Endothelial cell of umbilical vein (primary cell): ENCODE data around the gene DYNLT2. TPM values are rescaled to one million over a fixed set of nuclear protein-coding genes. Genes with fewer than 3 reads are reported as not detected.

Experiments
- BruUV-seq: library from RNA; stranded (reverse); fragments of 400-500 nt; replicated peaks from 2 replicates; lab custom pipeline; 2021; lab: Mats Ljungman, UMichigan
- CTCF ChIA-PET: fragments of 300-600, 350-600 bp; sonication (Branson Sonifier 250); formaldehyde crosslinking; loops from one replicate; lab custom pipeline; 2021; ENCODE audit warnings: antibody characterized with exemption, inconsistent platforms; lab: Charles Lee
- POLR2A ChIA-PET: fragments of 300-600, 350-600 bp; sonication (Branson Sonifier 250); formaldehyde crosslinking; loops from one replicate; lab custom pipeline; 2021; ENCODE audit warnings: antibody characterized with exemption, inconsistent platforms; lab: Charles Lee
- DNase-seq: peaks from one replicate; pipeline ENCODE4 v3.0.0-alpha.2; 2011; ENCODE audit warnings: low read depth, low spot score
- FAIRE-seq: peaks from 2 replicates; lab custom pipeline; 2011; peaks lifted over from hg19 to GRCh38; lab: Jason Lieb, UNC
- H2AFZ ChIP-seq: 2 replicates; pipeline ENCODE4 v1.6.0; 2012; ENCODE audit warnings: low read depth, low read length, control low read depth, inconsistent platforms
- H3K27ac ChIP-seq: 2 replicates; pipeline ENCODE4 v1.5.1; 2011; ENCODE audit warnings: low read depth, mild to moderate bottlenecking, control low read depth, low read length, moderate library complexity; ENCODE audit not compliant: insufficient read depth
- H3K27me3 ChIP-seq, 2 experiments: 2 replicates each; pipeline versions ENCODE4 v1.6.0 to v1.6.1; 2011; ENCODE audit warnings: low read length in 2 of 2, mixed read lengths in 1 of 2; ENCODE audit not compliant: control insufficient read depth in 2 of 2, insufficient read depth in 2 of 2
- H3K36me3 ChIP-seq, 2 experiments: 2 replicates in 1 of 2; 3 replicates in 1 of 2; pipeline ENCODE4 v1.5.1; 2011; ENCODE audit warnings: low read length in 2 of 2, mild to moderate bottlenecking in 1 of 2, moderate library complexity in 1 of 2; ENCODE audit not compliant: control insufficient read depth in 2 of 2, insufficient read depth in 2 of 2; ENCODE audit errors: extremely low read depth in 1 of 2
- H3K4me1 ChIP-seq: 3 replicates; pipeline ENCODE4 v1.5.1; 2011; ENCODE audit warnings: mild to moderate bottlenecking, low read length; ENCODE audit not compliant: control insufficient read depth, insufficient read depth; ENCODE audit errors: extremely low read depth
- H3K4me2 ChIP-seq: 2 replicates; pipeline ENCODE4 v1.6.1; 2011; ENCODE audit warnings: low read length, control low read depth, mixed read lengths; ENCODE audit not compliant: insufficient read depth
- H3K4me3 ChIP-seq, 3 experiments: fragments of 200-600 bp in 1 of 3; sonication (generic), shearing (Covaris generic) in 1 of 3; replicated peaks in 1 of 3; 2 replicates each; pipeline ENCODE4 v1.5.1; 2011 to 2016; ENCODE audit warnings: control low read depth in 3 of 3, low read length in 3 of 3, mild to moderate bottlenecking in 2 of 3, inconsistent platforms in 1 of 3, low read depth in 1 of 3, moderate library complexity in 1 of 3; ENCODE audit not compliant: insufficient read depth in 1 of 3
- H3K79me2 ChIP-seq: 2 replicates; pipeline ENCODE4 v1.6.0; 2012; ENCODE audit warnings: low read length, inconsistent platforms; ENCODE audit not compliant: control insufficient read depth, insufficient read depth
- H3K9ac ChIP-seq: replicated peaks from 2 replicates; pipeline ENCODE3; 2011; ENCODE audit warnings: low read length, control low read depth; ENCODE audit not compliant: insufficient read depth; ENCODE audit errors: extremely low read depth
- H3K9me1 ChIP-seq: replicated peaks from 3 replicates; pipeline ENCODE4 v1.6.0; 2011; ENCODE audit warnings: mild to moderate bottlenecking, low read length; ENCODE audit not compliant: control insufficient read depth, insufficient read depth; ENCODE audit errors: extremely low read depth
- H3K9me3 ChIP-seq: replicated peaks from 2 replicates; pipeline ENCODE4 v1.5.1; 2012; ENCODE audit warnings: low read length, inconsistent platforms; ENCODE audit not compliant: control insufficient read depth, insufficient read depth
- H4K20me1 ChIP-seq: replicated peaks from 2 replicates; pipeline ENCODE3; 2011; ENCODE audit warnings: mild to moderate bottlenecking, low read length; ENCODE audit not compliant: control insufficient read depth, insufficient read depth; ENCODE audit errors: extremely low read depth
- CTCF ChIP-seq, 2 donors: IDR thresholded peaks; 1 replicate in 1 of 2; 2 replicates in 1 of 2; pipeline ENCODE4 v1.5.1; 2011; ENCODE audit warnings: low read length in 2 of 2, mild to moderate bottlenecking in 2 of 2, moderate library complexity in 2 of 2, control low read depth in 1 of 2, inconsistent platforms in 1 of 2, low read depth in 1 of 2; ENCODE audit not compliant: insufficient read depth in 1 of 2; ENCODE audit errors: extremely low read depth in 1 of 2
- EZH2 ChIP-seq: IDR thresholded peaks from 2 replicates; pipeline ENCODE4 v1.6.1; 2012; ENCODE audit warnings: borderline replicate concordance, low read depth, mild to moderate bottlenecking, moderate library complexity, low read length, inconsistent platforms; ENCODE audit not compliant: severe bottlenecking
- GATA2 ChIP-seq: IDR thresholded peaks from 2 replicates; pipeline ENCODE4 v1.7.0; 2011; ENCODE audit warnings: low read depth, mild to moderate bottlenecking, moderate library complexity, mixed read lengths, low read length; ENCODE audit not compliant: insufficient read length, insufficient read depth
- MAX ChIP-seq: IDR thresholded peaks from 2 replicates; pipeline ENCODE4 v1.6.1; 2011; ENCODE audit not compliant: insufficient read depth, insufficient read length
- MYC ChIP-seq: IDR thresholded peaks from one replicate; pipeline ENCODE4 v1.6.1; 2011; ENCODE audit warnings: mild to moderate bottlenecking, low read depth, low read length
- POLR2A ChIP-seq: IDR thresholded peaks from 2 replicates; pipeline ENCODE4 v1.6.1; 2012; ENCODE audit warnings: low read depth, mild to moderate bottlenecking, control low read depth, low read length
- dilution Hi-C: fragments of 300-500 bp; cut with MboI; formaldehyde crosslinking; loops from one replicate; pipeline ENCODE4 v1.15.0; 2019; ENCODE audit warnings: low sequenced_read_pairs; ENCODE audit not compliant: extremely low pct_ligation_motif_present
- intact Hi-C: fragments of 100-400 bp; cut with micrococcal nuclease; formaldehyde crosslinking; loops from one replicate; pipeline ENCODE4 v1.10.0; 2022
- polyA plus RNA-seq, 4 experiments: library from polyadenylated mRNA; depleted of rRNA in 3 of 4; stranded (reverse) in 3 of 4; unstranded in 1 of 4; fragments of >200 nt; gene quantifications; 2 replicates each; pipeline versions ENCODE4 v1.2.1 to v1.2.3, GENCODE V29; 2011 to 2012; ENCODE audit warnings: missing spikeins in 1 of 4
- total RNA-seq: library from RNA; stranded (reverse); gene quantifications from 2 replicates; pipeline ENCODE4 v1.2.3, GENCODE V29; 2021

DYNLT2 gene
- total and polyA plus RNA-seq, 2 donors (not counting 3 experiments of a cell fraction or from before 2014, with no cell fraction given) = 0.39 to 0.88 TPM

- DNase-seq = no peak
- Histone ChIP-seq H3K4me3 (no peak overlapping the region), H3K9me3 (no peaks in the 10 kb centered on the region), H3K4me1 (no peaks in the 10 kb centered on the region), H2AFZ (no peak overlapping the region), H3K36me3 (no peaks in the 10 kb centered on the region), H3K9me1 (no peaks in the 10 kb centered on the region), H3K4me2 (no peak overlapping the region), H3K27me3 (peaks cover 0 to 16% of the 10 kb centered on the region in 2 experiments), H4K20me1 (no peaks in the 10 kb centered on the region), H3K9ac (no peak overlapping the region), H3K27ac (no peak overlapping the region), H3K79me2 (no peaks in the 10 kb centered on the region)
- dilution Hi-C loops = no loop called here
- ChIA-PET CTCF (interaction anchor here (0.5 to 3.4 kb wide), 4 partner anchors 11 to 730 kb away, joined by 3 to 14 read pairs (median 3); no protein-coding TSS in a partner anchor), POLR2A (no interaction called here)
- BruUV-seq = no TSS peak
- FAIRE-seq = no peak
- intact Hi-C loops = no loop called here
- TF ChIP-seq GATA2 = no peak
- no peak for TF ChIP-seq MAX
- no peak for TF ChIP-seq CTCF (IDR thresholded peaks at IDR 0.05; ENCODE audit: extremely low read depth in 1 of 2, insufficient read depth in 1 of 2, low read depth in 1 of 2, low read length in 2 of 2)
- no peak for TF ChIP-seq MYC
- no peak for TF ChIP-seq EZH2
- TF ChIP-seq POLR2A = no peak
Measured at GRCh38 chr6:169800668-169801395, 49.5 kb upstream of the DYNLT2 start.
